GM21447 (cell line): ENCODE measurements around the gene ESR2.

Experiments used
- ATAC-seq: cut with Tn5 transposase; IDR thresholded peaks from one replicate; pipeline ENCODE4 v1.9.1; 2021; ENCODE audit not compliant: unreplicated experiment

The ESR2 gene

GRCh38 chr14:64092940-64093339, 201.2 kb downstream of the ESR2 start:
- ATAC-seq: no peak

GRCh38 chr14:64092338-64092737, 201.8 kb downstream of the ESR2 start:
- ATAC-seq: no peak

DNA sequence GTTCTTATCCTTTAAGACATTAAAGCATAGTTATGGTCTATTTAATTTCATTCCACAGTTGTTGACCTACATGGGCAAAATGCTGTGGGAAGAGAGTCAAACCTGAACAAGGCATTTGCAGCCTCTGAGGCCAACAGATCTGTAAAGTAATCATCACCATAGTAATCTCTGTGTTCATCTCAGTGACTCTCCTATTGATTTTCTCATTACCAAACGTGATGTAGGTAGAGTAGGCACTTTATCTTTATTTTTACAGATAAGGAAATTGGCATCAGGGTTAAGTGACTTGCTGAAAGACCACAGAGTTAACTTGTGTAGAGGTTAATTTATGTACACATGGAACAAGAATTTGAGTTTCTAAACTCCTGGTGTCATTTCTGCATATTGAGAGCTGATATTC, 203.0 kb downstream of the ESR2 start:
- no peak for ATAC-seq

GRCh38 chr14:64089920-64090319, 204.3 kb downstream of the ESR2 start:
- ATAC-seq: no peak

DNA sequence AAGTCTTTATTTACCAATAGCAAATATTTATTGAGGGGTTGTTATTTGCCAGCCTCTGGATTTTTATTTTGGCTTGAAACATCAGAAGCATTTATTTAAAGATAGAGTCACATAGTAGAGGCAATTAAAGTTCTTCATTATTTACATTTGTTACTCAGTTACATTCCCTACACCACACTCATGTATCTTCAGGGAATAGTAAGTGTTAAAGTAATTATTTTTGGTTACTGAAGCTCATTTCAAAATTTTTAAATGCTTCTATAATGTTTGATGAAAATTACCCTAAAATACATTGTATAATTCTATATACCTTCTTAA, 205.6 kb downstream of the ESR2 start:
- ATAC-seq: no peak

- no peak for ATAC-seq
Observed at GRCh38 chr14:64082837-64083236, 211.3 kb downstream of the ESR2 start.

DNA sequence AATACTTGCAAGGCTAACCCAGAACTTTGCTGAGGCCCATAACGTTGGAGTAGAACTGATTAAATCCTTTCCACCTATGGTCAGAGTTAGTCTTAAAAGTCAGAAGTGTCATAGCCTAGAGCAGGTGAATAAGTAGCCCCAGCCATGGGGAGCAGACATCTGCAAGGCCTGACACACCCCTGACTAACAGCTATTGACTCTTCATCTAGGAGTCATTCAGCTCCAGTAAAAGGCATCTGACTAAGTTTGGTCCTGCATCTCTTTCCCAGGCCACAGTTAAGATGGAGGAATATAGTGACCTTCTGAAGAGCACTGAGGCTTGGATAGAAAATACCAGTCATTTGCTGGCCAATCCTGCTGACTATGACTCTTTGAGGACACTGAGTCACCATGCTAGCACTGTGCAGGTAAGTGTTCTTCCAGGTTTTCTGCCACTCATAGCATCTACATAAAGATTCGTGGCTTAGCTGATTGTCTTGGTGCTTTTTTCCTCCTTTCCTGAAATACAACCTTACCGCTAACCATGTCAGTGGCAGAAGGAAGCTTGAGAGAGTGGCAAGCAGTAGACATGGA, 212.9 kb downstream of the ESR2 start:
- ATAC-seq: no peak

DNA sequence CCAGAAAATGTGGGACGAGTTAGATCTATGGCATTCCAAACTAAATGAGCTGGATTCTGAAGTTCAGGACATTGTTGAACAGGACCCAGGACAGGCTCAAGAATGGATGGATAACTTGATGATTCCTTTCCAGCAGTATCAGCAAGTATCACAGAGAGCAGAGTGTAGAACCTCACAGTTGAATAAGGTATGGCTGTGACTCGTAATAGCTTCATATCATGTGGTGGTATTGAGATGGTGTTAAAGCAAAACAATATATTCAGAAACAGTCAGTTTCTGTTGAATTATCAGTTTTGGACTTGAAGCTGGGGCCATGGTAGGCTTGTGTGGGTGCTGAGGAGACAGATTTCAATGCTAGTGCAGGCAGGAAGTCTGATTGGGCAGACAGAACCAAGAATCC, 213.7 kb downstream of the ESR2 start:
- no peak for ATAC-seq

GRCh38 chr14:64075613-64076005, 218.6 kb downstream of the ESR2 start:
- ATAC-seq: no peak

DNA sequence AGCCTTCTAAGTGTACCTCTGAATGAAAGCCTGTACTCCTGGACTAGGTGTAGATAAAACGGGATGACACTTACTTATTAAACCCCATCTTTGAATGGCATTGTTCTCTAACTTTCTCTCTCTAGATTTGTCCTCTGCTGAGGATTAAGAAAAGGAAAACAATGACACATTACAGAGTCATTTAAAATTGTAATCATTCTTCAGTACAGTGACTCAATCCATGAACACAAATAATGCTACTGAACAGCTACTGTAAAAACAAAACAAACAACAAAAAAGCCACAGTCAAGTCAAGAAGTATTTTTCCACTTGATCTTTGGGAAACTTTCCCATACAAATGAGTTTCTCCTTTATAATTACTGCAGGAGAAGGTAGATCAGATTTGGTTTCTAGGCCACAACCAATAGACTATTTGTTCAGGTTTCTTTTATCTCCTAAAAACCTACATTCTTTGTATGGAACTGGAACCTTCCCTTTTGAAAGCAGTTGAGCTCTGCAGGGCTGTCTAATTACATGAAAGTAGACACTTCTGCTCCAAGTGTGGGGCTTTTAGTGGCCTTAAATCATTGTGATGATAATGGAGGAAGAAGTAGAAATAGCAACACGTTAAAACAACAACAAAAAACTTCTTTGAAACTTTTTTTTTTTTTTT, 219.1 kb downstream of the ESR2 start:
- ATAC-seq: no peak

DNA sequence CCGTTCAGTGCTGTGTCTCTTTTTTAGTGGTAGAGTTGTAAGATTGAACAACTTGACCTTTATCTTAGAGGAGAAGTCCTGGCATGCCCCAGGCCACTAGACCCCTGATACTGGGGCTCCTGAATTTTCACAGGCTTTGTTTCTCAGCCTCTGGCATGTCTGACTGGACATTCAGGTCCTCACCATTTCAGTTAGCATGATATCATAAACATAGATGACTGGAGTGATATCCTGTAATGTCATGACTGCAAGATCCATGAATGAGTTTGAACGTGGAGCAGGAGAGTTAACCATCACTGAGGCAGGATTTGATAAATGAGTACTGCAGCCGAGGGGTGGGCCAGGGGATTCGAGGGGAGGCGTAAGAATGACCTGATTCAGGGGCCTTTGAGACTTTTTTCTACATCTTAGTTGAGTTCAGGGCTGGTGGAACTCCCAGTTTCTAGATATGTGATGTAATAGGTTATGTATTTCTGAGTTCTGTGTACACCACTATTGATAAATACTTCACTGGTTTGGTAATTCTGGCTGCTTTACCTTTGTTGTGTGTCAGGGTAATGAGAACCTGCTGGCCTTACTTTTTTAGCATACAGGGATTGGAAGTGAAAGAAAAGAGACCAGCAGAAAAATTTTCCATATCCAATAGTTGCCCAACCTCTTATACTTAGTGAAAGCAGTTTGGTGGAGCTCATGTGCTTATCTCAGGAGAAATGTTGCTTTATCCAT, 224.4 kb downstream of the ESR2 start:
- ATAC-seq: no peak

DNA sequence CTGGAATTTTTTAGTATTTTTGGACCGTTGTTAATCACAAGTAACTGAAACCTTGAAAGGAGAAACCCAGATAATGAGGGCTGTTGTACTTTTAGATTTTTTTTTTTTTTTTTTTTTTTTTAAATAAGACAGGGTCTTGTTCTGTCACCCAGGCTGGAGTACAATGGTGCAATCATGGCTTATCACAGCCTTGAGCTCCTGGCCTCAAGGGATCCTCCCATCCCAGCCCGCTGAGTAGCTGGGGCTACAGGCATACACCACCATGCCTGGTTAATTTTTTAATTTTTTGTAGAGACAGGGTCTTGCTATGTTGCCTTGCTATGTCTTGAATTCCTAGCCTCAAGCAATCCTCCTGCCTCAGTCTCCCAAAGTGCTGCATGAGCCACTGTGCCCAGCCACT, 229.7 kb downstream of the ESR2 start:
- ATAC-seq: no peak

DNA sequence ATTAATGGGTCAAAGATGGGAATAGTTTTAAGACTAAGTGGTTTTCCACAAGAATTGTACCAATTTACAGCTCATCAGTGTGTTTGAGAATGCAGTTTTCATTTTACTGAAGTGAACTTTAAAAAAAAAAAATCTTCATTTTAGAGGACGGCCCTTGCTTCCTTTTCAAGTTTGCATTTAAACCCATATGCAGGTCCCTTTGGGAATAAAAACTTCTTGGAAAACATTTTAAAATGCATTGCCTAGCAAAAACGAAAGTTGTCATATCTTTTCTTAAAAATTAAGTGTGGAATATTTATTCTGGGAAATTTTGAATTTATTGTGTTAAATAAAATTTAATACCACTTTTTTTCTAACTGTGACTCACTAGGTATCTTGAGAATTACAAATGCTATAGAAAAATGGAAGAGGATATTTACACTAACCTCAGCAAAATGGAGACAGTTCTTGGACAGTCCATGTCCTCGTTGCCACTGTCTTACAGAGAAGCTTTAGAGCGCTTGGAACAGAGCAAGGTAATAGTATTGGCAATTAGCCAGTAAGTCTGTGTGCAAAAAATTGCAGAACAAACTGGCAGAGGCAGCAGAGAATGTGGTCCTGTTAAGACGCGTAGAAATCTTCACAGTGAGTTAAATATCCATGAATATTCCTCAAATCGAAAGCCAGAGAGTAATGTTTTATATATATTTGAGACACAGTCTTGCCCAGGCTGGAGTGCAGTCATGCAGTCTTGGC, 231.6 kb downstream of the ESR2 start:
- no peak for ATAC-seq

- ATAC-seq: no peak
Observed at GRCh38 chr14:64061706-64062105, 232.5 kb downstream of the ESR2 start.

DNA sequence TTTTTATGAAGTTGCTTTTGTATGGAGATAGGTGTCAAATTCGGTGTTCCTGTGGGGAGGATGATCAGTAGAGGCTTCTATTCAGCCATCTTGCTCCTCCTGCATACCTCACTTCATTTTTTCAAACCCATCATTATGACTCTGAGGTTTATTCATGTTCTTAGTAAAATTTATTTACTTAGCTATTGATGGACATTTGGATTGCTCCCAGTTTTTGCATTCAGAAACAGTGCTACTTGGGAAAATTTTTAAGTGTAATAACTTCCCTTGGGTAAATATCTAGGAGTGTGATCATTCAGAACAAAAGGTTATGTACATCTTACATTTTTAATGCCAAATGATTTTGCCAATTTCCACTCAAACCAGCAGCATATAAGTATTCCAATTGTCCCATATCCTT, 233.1 kb downstream of the ESR2 start:
- no peak for ATAC-seq

DNA sequence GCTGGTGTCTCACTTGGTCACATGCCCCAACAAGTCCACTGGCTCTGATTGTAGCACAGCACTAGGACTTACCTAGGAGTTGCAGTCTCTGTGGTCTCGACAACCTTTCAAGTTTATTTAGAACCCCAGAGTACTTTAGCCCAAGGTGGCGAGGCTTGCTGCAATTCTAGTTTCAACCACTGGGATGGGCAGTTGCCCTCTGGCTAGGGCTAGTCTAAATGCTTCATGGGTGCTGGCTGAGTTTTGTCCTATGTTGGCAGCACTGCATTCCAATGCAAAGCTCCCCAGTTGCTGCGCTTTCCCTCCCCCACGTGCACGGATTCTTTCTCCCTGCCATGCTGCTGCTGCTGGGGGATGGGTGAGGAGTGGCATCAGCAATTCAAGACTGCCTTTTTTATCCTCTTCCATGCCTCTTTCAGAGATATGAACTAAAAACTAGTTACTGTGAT, 233.5 kb downstream of the ESR2 start:
- no peak for ATAC-seq

- ATAC-seq: no peak
Observed at GRCh38 chr14:64060199-64060545, 234.0 kb downstream of the ESR2 start.

DNA sequence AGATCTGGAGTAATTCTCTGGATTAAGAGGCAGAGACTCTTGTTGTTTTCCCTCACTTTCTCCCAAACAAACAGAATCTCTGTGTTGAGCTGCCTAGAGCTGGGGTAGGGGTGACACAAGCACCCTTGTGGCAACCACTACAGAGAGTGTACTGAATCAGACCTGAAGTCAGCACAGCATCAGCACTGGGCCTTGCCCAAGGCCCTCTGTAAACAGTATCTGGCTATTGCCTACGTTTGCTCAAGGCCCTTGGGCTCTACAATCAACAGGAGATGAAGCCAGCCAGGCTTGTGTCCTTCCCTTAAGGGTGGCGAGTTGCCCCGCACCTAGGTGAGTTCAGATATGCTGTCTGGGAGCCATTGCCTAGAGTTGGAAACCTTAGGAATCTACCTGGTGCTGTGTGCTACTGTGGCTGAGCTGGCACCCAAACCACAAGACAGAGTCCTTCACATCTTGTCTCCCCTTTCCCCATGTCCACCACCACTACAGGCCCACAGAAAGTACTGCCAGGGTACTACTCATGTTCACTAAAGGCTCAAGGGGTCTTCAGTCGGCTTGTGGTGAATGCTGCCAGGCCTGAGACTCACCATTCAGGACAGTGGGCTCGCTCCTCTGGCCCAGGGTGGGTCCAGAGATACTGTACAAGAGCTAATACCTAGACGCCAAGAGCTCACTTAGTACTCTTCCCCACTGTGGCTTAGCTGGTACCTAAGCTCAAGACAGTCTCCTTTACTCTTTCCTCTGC, 234.5 kb downstream of the ESR2 start:
- ATAC-seq: no peak

- ATAC-seq: no peak
Observed at GRCh38 chr14:64053694-64054669, 240.2 kb downstream of the ESR2 start.
